ENCODE results near the gene MAPK10.
"Not testable (repeated sequence)": the region's sequence is repeated elsewhere in the genome, so short reads cannot be mapped to it uniquely, and the experiment has no call there.

MAPK10 gene

DNA sequence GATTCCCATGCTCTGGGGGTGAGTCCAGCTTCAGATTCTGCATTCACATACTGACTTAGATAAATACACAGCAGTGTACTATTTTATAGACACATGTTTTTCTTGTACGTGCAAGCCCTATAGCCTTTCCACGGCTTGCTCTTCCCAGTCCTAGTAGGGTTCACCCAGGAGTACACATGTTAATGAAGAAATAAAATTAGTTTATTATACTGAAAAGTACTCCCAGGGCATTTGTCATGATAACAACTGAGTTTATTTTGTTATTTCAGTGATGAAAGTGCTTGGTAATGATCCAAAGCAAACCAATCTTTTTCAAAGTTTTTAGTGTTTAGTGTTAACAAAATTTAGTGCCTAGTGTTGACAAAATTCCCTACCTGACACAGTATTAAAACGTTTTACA is 21.3 kb downstream of the MAPK10 start:
- no peak for DNase-seq

DNA sequence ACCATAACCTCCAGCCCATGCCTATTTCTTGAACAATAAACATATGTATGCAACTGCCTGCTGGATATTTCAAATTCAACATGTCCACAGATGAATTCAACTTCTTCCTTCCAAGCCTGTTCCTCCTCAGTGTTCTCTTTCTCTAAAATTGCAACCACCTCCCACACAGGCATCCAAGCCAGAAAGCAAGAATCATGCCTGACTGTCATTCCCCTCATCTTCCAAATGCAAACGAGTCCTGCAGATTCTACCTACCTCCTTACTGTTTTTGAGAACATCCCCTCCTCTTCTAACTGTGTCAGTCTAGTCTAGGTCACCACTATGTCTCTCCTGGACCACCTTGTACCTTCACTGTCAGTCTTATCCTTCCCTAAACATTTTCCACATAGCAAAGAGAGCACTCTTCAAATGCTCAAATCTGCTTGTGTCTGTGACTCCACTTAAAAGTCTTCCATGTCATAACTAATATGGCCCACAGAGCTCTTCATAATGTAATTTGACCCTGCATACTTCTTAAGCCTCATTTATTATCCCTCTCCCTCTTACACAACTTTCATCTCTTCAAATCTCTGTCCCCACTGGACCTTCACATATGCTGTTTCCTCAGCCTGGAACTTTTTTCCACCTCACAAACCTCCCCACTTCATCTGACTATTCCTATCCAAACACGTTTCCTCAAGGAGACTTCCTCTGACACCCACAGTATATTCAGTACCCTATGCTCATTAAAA is 25.7 kb downstream of the MAPK10 start:
- DNase-seq = no peak

DNA sequence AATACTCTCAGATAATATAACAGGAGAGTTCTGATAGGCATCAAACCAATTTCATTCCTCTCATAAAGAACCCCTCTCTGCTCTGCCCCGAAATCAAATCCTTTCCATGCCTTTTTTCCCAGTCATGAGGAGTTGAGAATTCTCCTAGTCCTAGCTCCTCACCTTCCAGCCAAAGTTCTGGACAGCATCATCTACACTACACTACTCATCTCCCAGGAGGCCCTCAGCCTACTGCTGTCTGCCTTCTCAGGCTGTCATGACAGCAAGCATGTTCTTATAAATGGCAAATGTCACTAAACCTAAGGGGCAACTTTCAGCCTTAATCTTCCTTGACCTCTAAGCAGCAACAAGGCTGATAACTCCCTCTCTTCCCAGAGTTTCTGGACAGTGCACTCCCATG is 26.6 kb downstream of the MAPK10 start:
- no peak for DNase-seq

DNA sequence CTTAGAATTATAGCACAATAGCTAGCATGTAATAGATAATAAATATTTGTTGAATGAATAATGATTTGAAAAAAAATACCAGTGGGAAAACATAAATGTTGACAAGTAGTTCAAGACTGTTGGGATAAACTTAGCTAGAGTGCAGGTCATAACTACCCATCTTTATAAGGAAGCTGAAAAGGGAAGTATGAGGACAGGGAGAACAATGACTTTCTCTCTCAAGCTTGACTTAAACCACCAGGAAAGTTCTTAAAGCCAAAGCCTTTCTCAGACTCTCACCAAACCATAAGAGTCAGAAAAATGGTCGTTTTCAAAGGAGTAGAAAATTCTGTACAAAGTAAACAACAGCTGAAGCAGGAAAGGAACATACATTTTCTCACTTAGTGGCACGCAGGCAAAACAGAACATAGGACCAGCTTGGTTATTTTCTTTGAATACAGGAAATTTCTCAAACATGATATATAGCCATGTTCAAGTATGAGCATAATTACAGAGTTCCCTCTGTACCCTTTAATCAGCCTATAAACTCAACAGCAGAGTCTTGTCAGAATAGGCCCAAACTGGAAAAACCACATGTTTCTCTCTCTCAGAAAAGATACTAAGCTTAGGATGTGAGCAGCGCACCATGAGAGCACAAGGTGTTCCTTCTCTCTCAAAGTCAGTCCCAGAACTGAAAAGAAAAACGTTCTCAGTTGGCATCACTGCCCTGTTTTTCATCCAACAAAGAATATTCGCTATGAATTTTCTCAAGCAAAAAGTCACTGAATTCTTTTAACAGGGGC is 28.7 kb downstream of the MAPK10 start:
- no peak for DNase-seq

DNA sequence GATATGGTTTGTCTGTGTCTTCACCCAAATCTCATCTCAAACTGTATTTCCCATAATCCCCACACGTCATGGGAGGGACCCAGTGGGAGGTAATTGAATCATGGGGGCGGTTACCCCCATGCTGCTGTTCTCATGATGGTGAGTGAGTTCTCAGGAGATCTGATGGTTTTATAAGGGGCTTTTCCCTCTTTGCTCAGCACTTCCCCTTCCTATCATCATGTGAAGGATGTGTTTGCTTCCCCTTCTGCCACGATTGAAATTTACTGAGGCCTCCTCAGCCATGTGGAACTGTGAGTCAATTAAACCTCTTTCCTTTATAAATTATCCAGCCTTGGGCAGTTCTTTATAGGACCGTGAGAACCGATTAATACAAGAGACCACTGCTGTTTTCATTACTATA is 29.4 kb downstream of the MAPK10 start:
- not testable (repeated sequence) for DNase-seq

DNA sequence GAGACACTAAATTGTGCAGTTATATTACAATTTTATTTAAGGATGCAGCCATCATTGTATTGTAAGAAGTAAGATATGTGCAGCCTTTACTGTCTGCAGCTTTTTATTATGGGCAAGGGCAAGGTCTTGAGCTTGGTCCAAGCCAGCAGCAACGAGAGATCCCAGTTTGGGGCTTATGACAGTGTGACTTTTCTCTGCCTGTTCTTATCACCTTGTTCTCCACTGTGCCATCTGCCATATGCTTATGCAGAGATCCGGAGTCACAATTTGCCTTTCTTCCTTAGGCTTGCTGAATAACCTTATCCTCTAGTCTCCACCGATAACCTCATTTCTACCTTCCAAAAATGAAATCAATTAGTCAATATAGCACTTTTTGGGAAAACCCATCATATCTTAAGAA is 30.4 kb downstream of the MAPK10 start:
- no peak for DNase-seq

DNA sequence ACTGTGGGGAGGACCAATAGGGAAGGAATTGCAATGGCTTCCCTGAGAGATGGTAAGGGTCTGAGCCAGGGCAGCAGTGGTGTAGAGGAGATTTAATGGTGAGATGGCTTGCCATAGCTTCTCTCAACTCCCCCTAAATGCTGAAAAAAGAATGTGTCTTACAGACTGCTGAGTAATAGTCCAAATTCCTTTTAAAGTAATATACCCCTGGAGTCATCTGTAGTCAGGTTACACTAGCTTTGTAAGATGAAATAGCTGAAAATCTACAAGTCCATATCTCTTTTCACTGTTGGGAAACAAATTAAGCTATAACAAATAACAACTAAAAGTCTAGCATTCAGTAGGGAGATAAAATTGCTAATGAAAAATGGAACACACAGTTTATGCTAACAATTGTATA is 33.5 kb downstream of the MAPK10 start:
- DNase-seq = no peak

DNA sequence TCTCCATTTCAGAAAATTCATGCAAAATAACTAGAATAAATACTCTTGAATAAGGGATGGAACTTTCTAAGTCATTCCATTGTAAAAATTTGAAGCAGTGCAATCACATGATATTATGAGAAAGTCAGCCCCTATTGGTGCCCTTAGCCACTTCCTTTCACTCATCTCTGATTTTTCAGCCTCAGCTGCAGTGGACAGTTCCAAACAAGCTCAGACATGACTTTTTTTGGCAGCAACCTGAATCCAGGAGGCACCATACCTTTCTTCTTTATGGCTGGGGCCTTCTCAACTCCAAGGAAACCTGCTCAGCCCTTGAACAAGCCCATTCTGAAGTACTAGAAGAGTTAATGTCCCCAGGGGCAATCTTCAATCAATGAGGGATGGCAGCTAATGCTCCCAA is 40.5 kb downstream of the MAPK10 start:
- DNase-seq = no peak

DNA sequence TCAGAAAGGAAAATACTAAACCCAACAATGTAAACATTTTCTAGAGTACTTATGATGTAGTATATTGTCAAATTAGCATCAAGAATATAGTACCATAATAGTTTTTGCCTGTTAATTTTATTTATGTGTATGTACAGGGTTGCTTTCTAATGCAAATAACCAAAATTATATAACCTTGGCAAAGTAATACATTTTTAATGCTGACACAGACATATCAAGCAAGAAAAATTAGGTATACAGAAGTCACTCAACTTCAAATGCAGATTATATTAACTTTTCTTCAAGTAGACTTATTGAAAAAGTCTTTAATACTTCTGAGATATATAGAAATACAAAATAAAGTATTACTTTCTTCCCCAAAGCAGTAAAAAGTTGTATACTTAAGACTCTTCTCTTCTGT is 44.3 kb downstream of the MAPK10 start:
- no peak for DNase-seq

DNA sequence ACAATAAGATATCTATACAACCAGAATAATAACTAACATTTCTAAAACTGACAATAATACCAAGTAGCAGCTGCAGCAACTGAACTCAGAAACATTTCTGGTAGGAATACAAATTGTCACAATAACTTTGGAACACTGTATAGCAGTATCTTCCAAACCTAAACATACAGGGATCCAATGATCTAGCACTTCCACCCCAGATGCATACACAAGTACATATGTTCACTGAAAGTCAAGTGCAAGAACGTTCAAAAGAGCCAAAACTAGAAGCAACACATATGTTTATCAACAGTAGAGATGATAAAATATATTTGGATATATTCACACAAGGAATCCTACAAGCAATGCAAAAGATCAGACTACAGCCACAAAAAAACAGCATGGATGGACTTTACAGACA is 46.2 kb downstream of the MAPK10 start:
- DNase-seq = no peak

DNA sequence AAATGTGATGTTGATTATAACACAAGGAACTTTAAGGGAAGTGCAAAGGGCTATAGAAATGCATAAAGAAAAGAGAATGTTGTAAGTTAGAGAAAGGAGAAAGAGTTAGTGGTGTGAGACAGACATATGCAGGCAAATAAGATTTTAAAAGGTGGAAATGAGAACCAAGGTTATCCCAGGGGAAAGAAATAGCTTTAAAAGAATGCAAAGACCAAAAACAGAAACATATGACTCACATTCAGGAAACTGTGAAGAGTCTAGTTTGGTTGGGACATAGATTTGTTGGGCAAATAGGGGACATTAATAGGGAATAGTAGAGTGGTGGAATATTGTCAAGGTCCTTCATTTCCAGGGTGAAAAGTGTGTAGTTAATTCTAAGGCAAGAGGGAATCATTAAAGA is 52.4 kb downstream of the MAPK10 start:
- DNase-seq = no peak

DNA sequence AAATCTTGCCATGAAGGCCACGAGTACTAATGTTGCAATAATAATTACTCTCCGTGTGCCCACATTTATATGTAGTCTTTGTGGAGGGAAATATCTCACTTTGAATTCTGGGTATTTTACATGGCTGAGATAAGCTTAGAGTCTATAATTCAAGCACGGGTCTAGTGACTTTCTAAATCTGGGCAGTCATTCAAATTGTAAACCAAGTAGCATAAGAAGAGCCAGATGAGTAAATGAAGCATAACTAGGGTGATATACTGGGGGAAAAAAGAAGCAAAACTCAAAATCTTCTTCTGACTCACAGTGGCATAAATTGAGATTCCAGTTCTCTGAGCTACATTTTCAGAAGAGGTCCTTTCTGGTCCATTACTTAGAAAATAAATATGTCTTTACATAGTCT is 53.0 kb downstream of the MAPK10 start:
- no peak for DNase-seq

DNA sequence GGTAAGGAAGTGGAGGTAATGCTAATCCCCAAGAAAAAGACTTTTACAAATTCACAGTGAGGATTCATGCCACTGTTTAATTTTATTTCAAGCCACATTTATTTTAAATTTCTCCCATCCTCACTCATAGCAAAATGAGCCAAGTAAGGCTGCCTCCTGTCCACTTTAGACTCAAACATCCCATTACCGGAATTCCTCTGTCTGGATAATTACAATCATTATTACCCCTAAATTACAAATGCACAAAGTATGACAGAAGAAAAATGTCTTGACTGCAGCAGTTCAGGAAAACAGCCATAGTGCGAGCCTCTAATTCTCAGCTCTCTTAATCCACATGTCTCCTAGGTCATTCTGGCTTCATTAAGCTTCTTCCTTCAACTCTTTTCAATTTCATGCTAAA is 57.0 kb downstream of the MAPK10 start:
- no peak for DNase-seq

DNA sequence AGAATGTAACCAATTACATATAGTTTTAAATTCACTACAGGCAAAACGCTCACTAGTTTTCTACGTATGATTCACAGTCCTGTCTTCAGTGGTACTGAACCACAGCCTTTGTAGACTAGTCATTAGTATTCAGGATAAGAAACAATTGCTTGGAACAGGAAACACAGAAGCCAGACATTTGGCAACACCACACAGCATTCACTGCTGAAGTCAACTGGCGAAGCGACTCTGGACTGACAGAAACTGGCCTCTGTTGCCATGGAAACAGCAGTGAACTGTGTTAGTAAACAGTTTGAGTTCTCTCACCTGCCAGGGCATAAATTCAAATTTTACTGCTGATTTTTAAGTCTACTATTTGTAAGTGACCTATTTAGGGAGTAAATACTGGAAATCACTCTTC is 57.6 kb downstream of the MAPK10 start:
- DNase-seq = no peak

DNA sequence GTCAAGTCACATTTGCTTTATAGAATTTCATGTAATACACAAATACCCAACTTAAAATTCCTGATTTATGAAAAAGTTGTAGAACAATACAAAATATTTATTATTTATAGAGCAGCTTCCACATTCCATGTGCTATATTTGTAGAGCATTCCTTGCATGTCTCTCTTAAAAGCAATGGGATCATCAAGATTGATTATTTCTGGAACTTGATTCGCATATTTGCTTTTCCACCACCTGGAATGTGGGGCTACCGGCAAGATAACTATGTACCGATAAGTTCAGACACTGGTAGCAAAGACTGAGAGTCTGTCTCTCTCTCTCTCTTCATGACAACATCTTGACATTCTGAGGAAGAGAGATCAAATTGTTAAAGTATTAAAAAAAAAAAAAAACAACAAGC is 59.3 kb downstream of the MAPK10 start:
- DNase-seq = no peak

DNA sequence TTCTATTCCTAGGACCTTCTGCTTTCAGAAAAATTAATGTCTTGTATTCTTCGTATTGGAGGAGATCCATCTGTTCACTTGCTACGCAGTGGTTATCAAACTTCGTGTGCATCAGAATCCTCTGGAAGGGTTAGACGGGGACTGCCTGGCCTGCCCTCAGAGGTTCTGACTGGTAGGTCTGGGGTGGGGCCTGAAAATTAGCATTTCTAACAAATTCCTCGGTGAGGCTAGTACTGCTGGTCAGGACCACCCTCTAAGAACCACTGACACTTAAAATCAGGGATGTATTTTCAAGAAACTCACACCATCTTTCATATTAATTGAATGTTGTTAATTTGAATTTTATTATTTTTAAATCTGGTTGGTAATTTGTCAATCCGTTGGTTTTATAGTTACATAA is 63.0 kb downstream of the MAPK10 start:
- no peak for DNase-seq

DNA sequence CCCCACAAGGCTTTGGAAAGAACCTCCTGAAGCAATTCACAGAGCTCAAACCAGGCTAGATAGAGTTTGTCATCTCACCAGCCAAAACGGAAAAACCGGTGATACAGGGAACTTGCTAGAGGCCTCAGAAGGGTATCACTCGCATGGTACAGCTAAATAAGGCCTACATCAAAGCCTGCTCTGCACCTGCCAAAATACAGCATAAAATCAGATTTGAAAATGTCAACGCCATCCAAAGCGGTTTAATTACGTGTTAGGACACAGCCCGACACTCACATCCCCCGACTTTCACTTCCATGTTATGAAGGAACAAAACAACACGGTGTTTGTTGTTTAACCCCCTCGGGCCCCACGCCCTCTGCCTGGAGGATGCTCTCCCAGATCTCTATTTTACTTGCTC is 65.0 kb downstream of the MAPK10 start:
- no peak for DNase-seq

DNA sequence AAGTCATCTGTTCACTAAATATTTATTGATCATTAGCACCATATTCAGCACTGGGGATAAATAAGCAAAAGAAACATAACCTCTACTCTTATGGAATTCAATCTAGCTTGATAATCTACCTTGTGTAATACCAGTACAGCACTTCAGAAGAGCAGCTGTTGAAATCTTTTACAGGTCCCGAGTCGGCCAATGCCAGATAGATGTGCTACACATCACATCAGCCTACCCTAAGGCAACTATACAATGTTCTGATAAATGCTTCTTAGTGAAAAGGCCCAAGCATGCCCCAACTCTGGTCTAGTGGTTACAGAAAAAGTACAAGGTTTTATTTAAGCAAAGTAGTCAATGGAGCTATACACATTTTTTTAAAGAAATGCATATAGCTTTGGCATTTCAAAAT is 68.7 kb downstream of the MAPK10 start:
- no peak for DNase-seq

DNA sequence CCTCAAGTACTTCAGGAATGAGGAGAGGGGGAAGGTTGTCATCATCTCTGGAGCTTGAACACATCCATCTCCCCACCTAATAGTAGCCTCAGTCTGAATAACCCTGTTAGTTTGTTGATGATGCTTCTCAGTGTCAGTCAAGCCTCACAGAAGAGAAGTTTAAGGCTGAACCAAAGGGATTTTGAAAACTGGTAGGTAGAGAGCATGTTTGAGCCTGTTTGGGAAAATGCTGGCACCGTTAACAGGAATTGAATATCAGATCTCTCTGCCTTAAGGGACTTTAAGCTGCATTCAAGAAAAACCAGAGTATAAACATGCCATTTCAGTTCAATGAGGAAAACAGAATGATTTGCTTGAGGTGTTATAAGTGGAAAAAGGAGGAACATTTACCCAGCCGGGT is 73.1 kb downstream of the MAPK10 start:
- DNase-seq = no peak

DNA sequence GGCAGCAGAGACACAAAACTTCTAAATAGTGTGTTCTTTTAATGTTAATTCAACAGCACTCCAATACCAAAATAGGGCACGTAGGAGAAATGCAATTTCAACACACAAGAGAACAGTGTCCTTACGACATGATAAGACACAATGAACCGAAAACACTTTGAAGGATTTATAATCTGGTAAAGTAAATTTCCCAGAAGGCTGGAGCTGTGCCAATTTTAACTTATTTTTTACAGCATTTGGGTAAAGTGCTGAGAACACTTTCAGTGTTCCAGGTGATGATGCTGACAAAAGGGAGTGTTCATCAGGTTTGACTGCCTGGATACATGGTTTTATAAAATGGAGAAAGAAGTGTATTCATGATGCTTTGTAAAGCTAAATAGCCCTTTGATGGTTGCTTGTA is 76.5 kb downstream of the MAPK10 start:
- DNase-seq = no peak

DNA sequence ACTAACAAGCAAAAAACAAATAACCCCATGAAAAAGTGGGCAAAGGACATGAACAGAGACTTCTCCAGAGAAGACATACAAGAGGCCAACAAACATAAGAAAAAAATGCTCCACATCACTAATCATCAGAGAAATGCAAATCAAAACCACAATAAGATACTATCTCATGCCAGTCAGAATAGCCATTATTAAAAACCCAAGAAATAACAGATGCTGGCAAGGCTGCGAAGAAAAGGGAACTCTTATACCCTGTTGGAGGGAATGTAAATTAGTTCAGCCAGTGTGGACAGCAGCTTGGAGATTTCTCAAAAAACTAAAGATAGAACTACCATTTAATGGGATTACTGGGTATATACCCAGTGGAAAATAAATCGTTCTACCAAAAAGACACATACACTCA is 79.6 kb downstream of the MAPK10 start:
- DNase-seq = no peak

DNA sequence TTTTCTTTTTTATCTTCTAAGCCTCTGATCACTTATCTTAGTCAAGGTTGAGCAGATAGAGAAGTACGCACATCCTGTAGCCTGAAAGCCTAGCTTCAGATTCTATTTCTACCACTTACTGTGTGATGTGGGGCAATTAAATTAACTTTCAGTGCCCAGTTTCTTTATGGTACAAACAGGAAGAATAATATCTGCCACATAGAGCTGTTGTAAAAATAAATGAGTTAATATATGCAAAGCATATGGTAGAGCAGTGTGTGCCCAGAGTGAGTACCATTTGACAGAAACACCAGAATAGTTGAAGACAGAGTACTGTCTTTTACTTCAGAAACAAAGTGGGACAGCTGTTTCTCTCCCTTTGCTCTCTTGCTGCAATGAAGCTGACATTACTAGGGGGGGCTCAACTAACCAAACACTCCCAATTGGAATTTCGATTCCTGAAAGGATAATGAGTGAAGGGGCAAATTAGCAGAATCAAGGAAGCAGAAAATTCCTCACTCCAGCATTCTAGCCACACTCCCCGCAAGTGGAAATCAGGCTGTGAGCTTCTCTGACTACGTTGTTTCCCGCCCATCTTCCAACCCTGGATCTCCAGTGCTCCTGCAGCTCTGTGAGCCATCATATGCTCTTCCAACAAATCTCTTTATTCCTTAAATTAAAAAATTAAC is 80.4 kb downstream of the MAPK10 start:
- no peak for DNase-seq

DNA sequence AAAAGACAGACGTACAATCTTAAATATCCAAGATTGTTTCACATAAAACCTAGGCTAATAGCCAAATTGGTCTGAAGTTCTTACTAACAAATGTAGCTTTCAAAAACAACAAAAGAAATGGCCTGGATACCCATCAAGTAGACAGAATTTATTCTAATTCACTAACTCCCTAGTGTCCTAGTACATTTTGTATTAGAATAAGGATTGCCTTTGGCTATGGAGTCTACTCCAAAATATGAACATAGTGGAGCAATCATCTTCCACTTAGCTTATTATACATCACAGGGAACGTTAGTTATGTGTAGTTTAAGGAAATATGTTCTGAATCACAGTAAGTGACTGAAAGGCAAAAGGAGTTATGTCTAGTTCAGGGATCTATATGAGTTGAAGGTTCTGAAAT is 81.7 kb downstream of the MAPK10 start:
- DNase-seq = no peak

DNA sequence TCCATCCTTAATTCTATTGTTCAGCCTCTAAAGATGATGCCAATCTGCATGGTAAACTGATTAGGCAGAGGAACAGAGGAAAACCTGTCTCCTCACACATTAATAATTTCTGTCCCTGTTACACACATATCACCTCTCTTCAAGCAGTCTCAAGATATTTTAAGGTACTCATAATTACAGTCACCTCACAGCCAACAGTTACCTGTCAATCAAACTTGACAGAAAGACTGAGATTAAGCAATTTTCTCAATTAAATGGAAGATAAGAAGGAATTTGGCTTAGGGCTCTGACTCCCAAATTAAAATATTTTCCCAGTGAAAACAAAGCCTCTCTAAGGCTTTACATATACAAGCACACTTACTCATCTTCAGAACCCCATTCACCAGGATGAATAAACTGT is 85.2 kb downstream of the MAPK10 start:
- DNase-seq = no peak
